GM19452 (cell line): Measurements from ENCODE around the gene WWOX.

Experiments
- ATAC-seq: cut with Tn5 transposase; IDR thresholded peaks from one replicate; pipeline ENCODE4 v1.9.1; 2021; ENCODE audit not compliant: unreplicated experiment

The WWOX gene

DNA sequence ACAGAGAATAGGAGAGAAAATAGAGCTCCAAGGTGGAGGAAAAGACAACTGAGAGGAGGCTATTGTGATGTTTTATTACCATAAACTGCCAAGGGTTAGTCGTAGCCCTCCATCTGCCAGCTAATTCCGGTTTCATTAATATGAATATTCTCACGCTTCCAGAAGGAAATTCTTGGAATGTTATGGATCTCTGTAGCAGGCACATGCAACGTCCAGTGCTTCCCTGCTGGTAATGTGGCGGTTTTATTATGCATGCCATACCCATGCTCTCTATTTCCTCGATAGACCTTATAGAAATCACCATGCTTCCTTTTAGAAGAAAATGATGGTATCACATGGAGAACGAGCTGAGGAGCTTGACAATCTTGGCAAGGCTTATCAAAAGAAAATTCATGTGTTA, 1037.5 kb downstream of the WWOX start:
- ATAC-seq: no peak

DNA sequence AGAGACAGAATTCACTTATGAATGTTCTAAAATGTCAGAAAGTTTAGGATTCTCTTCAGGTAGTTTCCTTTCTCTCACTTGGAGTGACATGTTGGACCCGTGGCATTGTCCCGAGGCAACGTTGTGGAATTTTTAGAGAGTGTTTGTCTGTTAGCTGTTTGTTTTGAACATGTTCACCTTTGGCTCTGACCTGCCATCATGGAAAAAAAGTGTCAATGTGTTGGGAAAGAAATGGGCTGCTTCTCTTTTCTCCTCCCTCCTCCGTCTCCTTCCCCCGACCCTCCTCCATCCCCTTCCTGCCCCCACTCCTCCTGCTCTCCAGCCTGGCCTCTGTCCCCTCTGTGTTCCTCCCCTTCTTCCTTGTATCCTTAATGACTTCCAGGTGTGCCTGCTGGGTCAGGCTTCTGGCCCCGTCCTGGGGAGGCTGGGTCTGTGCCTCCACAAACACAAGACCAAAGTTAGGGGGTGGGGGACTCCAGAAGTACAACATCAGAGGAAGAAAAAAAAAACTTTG, 1038.0 kb downstream of the WWOX start:
- ATAC-seq: no peak

DNA sequence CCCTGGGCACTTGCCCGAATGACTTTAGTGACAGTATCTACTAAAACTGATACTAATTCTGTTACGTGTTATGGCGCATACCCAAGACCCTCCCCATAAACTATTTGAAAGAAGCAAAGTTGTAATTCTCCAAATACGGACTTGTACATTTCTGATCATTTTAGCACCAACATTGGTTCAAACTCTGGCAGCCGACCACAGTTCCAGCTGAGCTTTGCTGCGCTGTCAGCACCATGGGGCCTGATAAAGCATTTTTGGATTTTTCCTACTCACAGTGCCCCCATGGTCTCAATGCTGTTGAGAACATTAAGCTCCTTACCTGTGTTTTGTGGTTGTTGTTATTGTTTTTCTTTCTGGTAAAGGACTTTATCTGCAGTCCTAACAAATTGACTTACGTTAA, 1040.3 kb downstream of the WWOX start:
- ATAC-seq: no peak

DNA sequence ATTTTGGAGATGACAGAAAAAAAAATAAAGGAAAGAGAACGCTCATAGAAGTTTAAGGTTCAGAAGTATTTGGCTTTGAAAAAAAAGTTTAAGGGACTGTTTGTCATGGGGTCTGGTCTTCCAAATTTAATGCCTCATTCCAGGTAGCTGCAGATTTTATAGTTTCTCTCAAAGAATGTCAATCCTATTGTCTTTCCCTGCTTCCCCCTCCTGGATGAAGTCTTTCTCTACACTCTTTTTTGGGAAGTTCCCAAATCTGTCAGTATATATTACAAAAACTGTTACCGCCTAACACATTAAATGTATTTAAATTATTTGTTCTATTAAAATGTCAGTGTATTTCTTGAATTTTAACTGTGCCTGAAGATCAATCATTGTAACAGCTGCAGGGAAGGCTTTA, 1043.6 kb downstream of the WWOX start:
- no peak for ATAC-seq

DNA sequence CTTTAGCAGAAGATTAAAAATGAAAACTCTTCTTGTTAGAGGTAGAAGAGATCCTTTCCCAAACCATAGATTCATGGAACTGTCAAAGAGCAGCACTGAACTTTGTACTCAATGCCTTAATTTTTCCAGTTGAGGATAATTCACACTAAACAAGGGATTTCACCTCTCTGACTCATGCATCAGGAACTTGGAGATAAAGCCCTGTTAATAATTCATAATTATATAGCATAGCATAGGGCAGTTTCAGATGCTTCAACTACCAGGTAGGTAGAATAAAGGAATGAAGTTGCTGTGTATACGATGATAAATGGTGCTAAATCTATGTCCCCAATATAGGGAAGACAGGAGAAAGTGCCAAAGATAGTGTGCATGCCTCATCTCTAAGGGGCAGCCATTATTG, 1050.7 kb downstream of the WWOX start:
- no peak for ATAC-seq

DNA sequence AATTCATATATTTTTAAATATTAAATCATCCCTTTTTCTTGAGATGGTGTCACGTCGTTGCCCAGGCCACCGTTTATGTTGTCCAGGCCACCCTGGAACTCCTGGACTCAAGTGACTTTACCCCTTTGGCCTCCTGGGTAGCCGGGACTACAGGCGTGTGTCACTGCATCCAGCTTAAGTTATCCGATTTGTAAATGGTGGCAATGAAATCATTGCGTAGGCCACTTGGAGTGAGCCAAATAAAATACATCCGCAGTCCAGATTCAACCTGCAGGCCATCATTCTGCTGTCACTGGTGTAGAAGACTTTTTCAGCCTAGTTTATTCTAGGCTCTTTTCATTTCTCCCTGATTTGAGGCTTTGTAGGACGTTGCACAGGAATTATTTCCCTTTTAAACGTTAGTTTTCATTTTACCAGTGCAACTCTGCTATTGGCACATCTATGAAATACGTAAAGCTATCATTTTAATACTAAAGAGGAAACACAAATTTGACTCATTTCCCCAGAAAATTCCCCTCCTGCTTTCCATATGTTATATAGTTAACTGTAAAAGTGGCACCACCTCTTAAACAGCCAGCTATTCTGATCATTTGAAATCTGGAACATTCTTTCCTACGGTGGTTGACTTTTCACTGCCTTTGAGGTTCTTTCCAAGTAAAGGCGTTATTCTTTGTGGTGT, 1051.3 kb downstream of the WWOX start:
- no peak for ATAC-seq

DNA sequence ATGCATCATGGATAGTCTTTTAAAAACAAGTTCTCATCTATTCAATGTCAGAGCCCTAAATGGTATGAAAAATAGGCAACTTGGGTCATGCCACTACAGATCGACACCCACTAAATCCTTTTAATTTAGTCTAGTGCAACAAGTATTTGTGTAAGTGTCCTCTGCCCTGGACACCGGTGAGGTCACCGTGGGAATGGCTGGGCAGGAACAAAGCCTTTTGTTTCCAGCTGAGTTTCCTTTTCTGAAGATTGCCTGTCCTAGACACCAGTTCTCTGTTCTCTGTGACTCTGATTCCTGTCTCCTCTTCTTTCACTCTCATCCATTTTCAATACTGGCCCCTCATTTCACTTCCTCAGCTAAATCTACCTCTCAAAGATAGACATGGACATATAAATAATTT, 1054.6 kb downstream of the WWOX start:
- ATAC-seq: no peak

DNA sequence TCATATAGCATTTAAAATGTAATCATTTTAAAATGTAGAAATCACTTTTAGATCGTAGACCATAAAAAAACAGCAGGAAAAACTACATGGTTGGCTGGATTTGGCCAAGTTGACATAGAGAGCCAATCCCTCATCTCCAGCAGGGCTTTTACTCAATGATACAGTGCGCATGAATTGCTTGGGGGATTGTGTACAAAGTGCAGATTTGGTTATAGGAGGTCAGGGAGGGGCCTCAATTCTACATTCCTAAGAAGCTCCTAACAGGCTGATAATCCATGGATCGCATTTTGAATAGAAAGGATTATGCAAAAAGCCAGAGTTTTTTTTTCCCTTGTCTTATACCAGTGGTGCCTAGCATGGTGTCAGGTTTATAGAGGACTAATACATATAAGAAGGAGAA, 1056.0 kb downstream of the WWOX start:
- no peak for ATAC-seq

DNA sequence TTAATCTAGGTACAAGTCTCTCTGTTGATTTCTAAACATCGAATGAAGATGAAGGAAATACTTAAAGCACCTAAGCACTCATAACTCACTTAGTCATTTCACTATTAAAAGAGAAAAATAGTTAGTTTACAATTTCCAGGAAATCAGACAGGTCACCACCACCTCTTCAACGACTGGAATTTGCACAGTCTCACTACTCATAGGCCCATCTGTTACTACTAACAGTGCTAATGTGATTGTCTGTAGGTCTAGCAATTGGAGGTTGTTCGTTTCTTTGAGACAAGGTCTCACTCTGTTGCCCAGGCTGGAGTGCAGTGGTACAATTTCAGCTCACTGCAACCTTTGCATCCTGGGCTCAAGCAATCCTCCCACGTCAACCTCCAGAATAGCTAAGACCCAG, 1056.5 kb downstream of the WWOX start:
- ATAC-seq: no peak

DNA sequence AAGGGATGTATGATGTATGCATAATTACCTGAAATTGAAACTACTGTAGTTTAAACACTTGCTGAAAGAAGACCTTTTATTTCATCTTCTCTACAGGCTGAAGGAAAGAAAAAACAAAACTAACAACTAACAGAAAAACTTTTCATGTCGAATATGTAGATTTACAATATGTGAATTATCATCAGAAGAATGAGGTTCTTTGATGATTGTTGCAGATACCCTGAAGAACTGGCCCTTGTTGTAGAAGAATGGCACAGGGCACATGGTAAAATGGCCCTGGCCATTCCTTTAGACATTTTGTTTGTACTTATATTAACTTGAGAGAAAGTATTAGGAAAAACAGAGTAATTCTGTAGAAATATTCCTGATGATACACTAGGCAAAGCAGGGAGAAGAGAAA, 1057.3 kb downstream of the WWOX start:
- ATAC-seq: no peak

DNA sequence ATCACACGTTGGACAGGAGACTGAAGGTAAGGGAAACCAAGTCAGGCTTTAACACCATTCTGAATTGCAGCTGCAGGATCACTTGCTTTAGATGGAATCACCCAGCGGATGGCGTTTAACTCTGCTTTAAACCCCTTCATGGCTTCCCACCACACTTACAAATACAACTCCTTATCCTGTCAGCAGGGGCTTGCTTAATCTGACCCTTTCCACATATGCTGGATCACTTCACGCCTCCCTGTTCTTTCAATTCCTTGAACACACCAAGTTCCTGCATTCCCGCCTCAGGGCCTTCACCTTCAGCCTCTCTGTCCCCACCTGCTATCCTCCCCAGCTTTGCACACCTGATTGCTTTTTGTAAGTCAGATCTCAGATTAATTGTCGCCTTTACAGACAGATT, 1058.9 kb downstream of the WWOX start:
- ATAC-seq: no peak

DNA sequence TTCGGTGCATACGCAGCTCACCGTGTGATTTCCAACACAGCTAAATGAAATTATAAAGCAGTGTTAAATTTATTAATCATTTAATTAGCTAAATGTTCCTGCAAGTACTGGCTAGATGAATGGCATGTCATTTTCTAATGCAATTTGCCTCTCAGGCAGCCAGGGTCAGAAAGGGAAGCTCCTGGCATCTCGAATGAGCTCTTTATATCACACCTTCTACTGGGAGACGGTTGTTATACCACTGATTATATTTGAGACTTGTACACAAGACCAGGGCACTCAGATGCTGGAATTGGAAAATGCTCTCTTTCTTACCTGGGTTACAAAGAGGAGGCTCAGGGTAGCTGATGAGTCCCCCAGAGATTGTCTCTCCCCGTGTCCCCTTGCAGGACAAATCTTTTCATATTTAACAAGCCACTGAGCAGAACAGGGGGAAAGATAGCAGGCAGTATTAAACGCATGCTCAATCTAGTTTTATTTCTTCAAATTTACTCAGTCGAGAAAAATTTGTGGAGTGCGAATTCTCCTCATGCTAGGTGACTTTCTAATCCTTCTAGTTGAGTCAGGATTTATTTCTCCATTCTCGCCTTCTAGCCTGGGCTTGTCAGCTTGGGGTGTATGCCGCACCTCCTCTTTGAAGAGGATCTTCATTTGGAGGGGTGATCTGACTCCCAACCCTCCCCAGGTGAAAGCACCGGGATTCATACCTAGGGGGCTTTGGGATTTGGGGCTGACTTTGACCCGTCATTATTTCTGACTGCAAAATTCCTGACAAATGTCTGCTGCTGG, 1060.0 kb downstream of the WWOX start:
- no peak for ATAC-seq

DNA sequence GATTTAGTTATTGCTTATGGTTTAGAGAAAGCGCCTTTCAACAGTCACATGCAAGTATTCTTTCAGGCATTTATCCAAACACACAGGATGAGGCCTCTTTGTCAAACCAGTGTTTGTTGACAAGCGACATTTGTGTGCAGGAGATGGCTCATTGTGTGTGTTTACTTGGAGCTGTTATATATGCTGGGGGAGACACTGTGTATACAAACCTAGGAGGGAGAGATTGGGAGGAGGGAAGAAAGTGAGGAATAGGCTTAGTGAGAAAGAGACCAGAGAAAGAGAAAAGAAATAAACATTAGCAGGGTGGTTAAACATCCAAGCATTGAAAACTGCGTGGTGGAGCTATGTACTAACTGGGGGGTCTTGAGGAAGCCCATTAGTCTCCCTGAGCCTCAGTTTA, 1063.5 kb downstream of the WWOX start:
- no peak for ATAC-seq

DNA sequence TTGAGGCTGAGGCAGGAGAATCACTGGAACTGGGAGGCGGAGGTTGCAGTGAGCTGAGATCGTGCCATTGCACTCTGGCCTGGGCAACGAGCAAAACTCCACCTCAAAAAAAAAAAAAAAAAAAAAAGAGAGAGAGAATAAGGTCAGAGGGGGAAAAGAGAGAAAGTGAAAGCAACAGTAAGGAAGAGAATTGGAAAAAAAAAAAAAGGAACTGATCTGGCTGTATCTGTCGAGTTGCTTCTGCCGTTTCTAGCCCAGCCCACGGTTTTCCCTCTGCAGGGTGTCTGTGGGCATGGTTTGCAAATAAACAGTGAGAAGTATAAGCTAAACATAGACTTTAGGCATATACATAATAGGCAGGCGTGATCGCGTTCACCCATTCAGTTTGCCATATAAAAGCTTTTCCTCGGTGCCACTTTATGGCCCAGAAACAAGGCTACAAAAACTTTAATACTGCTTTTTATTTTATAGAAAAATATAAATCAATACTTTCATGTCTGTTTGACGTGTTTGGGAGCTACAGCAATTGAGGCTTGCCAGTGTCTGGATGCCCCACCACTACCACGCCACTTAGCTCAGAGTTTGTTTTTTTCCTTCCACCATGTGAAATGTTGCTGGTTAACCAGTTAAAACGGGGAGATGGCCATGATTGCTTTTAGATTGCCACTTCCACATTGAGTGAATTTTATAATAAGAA, 1064.4 kb downstream of the WWOX start:
- ATAC-seq: no peak

DNA sequence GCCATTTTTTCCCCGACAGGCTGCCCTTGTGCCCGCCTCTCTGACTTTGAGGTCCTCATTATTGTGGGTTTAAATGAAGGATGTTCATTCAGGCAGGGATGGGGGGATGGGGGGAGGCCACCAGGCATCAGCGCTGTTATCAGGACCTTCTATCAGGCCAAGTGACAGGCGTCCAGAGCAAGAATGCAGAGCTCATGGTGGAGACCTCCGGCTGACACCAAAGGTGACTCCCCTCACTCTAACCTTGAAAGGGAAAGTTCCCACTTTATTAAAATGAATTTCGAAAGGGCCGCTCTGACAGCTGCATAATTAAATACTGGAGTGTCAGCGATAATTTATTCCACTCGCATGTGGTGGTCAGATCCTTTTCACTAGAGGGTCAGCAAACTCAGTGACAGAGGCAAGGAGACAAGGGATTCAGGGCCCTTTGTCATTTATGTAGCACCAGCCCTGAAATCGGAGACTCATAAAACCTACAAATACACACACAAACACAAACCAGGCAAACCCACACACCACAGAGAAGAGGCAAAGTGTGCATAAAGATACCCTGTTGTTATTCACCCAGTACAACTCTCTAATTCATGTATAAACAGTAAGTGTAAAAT, 1065.0 kb downstream of the WWOX start:
- ATAC-seq: no peak

DNA sequence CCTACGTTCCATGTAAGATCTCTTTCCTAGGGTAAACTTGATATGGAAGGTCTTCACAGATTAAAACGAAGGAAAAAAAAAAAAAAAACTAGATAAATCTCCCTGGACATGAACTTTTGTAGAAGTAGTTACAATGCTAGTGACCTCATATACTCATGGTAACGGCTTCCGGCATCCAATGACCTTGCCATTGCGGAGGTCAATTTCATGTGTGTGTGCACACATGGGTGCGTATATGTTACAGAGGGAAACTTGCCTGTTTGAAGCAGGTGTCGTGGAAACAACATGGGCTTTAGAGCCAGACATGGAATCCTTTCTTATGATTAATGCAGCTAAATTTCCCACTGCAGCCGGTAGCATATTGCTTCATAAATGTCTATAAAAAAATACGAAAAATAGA, 1065.6 kb downstream of the WWOX start:
- ATAC-seq: no peak

DNA sequence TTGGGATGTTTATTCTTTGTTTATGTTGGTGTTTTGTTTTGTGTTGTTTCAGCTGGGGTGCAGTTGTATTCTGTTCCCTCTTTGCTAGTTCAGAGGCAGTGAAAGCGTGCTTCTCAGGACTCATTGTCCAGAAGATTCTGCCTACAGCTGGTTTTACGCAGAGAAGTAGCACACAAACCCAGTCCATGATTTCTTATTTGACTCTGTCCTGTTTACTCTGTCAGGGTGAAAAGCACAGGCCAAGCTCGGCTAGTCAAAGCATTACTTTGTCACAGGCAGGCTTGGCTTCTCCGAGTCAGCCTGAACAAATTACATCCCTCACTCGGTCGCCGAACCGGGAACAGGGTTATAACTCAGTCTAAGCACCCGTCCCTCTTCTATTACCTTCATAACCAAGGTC, 1066.1 kb downstream of the WWOX start:
- ATAC-seq: no peak

DNA sequence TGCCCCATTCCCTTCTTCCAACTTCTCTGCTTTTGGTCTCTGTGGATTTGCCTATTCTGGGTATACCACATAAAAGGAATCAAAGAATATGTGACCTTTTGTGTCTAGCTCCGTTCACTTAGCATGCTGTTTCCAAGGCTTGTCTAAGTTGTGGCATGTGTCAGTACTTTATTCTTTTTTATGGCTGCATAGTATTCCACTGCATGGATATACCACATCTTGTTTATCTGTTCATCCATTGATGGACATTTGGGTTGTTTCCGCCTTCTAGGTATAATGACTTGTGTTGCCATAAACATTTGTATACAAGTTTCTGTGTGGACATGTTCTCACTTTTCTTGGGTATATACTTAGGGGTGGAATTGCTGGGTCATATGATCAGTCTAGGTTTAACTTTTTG, 1068.4 kb downstream of the WWOX start:
- no peak for ATAC-seq

DNA sequence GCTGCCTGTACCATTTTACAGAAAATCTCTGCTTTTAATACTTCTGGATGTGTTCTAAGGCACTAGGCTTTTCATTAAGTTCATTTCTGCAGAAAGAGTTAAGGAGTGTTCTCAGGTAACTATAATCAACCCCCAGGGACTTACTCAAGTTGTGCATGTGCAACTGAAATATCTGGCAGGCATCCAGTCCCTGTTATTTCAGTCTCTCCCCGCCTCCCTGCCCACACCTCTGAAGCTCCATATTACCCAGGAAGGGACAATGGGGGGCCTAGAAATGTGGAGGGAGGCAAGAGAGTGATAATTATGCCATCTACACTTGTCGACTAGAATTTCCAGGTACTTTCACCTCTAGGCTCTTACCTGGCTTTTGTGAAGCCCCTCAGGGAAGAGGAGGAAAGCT, 1068.9 kb downstream of the WWOX start:
- ATAC-seq: no peak

DNA sequence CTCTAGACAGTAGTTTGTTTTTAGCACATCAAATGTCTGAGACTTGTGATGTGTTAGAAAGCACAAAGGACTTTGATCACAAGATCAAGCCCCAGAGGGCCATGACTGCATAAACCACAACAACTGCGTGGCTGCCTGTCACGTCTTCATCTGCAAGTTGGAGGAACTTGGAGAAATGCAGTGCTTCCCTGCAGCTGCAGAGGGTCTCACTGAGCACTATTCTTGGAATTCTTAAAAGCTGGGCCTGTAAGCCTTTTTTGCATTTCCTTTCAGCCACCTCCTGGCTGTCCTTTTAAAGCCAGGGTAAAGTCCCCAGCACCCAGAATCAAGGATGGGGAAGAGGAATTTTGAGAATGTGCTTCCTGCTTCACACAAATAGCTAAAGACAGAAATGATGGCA, 1069.8 kb downstream of the WWOX start:
- ATAC-seq: no peak

DNA sequence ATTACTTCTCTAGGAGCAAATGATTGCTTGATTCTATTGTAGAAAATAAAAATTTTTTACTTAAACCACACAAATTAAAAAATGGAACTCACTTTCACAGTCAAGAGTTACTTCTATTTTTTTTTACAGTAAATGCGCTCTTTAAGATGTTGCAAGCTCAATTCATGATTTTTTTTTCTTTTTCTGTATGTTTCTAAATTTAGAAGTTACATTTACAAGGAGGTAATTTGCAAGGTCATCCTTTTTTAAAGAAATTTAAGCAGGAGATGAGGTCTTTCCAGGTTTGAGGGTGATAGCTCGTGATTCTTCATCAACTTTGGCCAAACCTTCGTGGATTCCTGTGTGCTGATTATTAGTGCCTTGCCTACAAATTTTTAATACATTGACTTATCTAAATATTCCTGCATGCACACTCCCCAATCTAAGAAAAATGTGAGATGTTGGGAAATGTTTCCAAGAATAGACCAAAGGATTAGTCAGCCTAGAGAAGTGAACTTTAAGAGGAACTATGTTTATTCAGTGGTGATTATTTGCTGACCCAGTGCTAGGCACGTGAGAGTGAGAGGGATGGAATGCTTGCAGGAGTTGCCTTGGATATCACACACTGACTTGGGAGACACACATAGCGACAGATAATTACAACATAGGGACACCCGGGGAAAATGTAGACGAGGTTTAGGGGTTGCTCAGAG, 1071.2 kb downstream of the WWOX start:
- no peak for ATAC-seq
